SK-N-MC (cell line): ENCODE measurements around the gene KLHL41.

Experiments used
- EZH2 ChIP-seq: fragments of 200-600 bp; sonication (generic); IDR thresholded peaks from one replicate; pipeline ENCODE4 v1.6.1; 2017; ENCODE audit warnings: antibody characterized with exemption
- POLR2AphosphoS5 ChIP-seq: IDR thresholded peaks from 2 replicates; pipeline ENCODE4 v1.6.1; 2012; ENCODE audit warnings: mild to moderate bottlenecking, low read depth, low read length, borderline replicate concordance

- TF ChIP-seq EZH2 = no peak
- peak; percentile 59; the same call in 1 of the 2 replicates for TF ChIP-seq POLR2AphosphoS5
These were observed 30.0 kb upstream of the KLHL41 start, which contains the start of gene BBS5 for GRCh38 chr2:169479257-169480078.
